T47D (cell line): ENCODE results near the gene PROK1.

ENCODE experiments used
- DNase-seq, 2 experiments: peaks; one replicate each; pipeline versions ENCODE4 v3.0.0 to v3.0.0-alpha.2; 2011 to 2012; ENCODE audit warnings: low read depth in 1 of 2, low spot score in 1 of 2
- JUND ChIP-seq: IDR thresholded peaks from 2 replicates; pipeline ENCODE4 v1.6.1; 2012; ENCODE audit warnings: low read depth
- in situ Hi-C: cut with HindIII; loops from 2 replicates; pipeline ENCODE4 v1.10.0; 2016; ENCODE audit warnings: low sequenced_read_pairs, low pct_unique_long_range_greater_than_20kb

PROK1 gene

GRCh38 chr1:110440877-110441276 lies 10.1 kb upstream of the PROK1 start:
- in situ Hi-C loops, result no loop called here
- peak; percentile 14 to 36 for DNase-seq
- TF ChIP-seq JUND, result no peak

- in situ Hi-C loops, result no loop called here
- no peak for TF ChIP-seq JUND
- no peak for DNase-seq
These were observed 9.1 kb upstream of the PROK1 start for GRCh38 chr1:110441888-110442287.

GRCh38 chr1:110443451-110443850 lies 7.5 kb upstream of the PROK1 start:
- TF ChIP-seq JUND, result no peak
- no peak for DNase-seq
- in situ Hi-C loops, result no loop called here

GRCh38 chr1:110444561-110444960 lies 6.4 kb upstream of the PROK1 start:
- no peak for DNase-seq
- TF ChIP-seq JUND, result no peak
- in situ Hi-C loops, result no loop called here

- in situ Hi-C loops, result no loop called here
- no peak for DNase-seq
- TF ChIP-seq JUND, result no peak
These were observed 993 bp upstream of the PROK1 start for GRCh38 chr1:110449661-110450651.

GRCh38 chr1:110452330-110452729 lies 1.4 kb downstream of the PROK1 start:
- no peak for DNase-seq
- in situ Hi-C loops, result no loop called here
- TF ChIP-seq JUND, result no peak

GRCh38 chr1:110453829-110454228 lies 2.9 kb downstream of the PROK1 start:
- TF ChIP-seq JUND, result no peak
- in situ Hi-C loops, result no loop called here
- no peak for DNase-seq

GRCh38 chr1:110454328-110454727 lies 3.4 kb downstream of the PROK1 start:
- DNase-seq, result no peak
- no peak for TF ChIP-seq JUND
- in situ Hi-C loops, result no loop called here

- no peak for DNase-seq
- TF ChIP-seq JUND, result no peak
- in situ Hi-C loops, result no loop called here
These were observed 4.2 kb downstream of the PROK1 start for GRCh38 chr1:110455151-110455550.

- DNase-seq, result no peak
- in situ Hi-C loops, result no loop called here
- TF ChIP-seq JUND, result no peak
These were observed 6.3 kb downstream of the PROK1 start for GRCh38 chr1:110457206-110457605.

- DNase-seq, result peak; percentile 49 to 81
- in situ Hi-C loops, result no loop called here
- no peak for TF ChIP-seq JUND
These were observed 9.6 kb downstream of the PROK1 start for GRCh38 chr1:110460253-110461220.

- no peak for DNase-seq
- no peak for TF ChIP-seq JUND
- in situ Hi-C loops, result no loop called here
These were observed 11.1 kb downstream of the PROK1 start for GRCh38 chr1:110462093-110462492.
